HFF-Myc (cell line): ENCODE measurements around the gene ATXN7L3.

Source experiments
- DNase-seq: peaks from one replicate; pipeline ENCODE4 v3.0.0-alpha.2; 2011; ENCODE audit warnings: low read depth; ENCODE audit errors: extremely low read depth
- H3K4me3 ChIP-seq: replicated peaks from 2 replicates; pipeline ENCODE4 v1.5.1; 2011; ENCODE audit warnings: low read depth, mild to moderate bottlenecking, control low read depth, low read length
- CTCF ChIP-seq: IDR thresholded peaks from 2 replicates; pipeline ENCODE4 v1.5.1; 2012; ENCODE audit warnings: mild to moderate bottlenecking, low read depth, low read length, control low read depth; ENCODE audit errors: missing control alignments

The ATXN7L3 gene

GRCh38 chr17:44222112-44222869 lies 22.6 kb upstream of the ATXN7L3 start:
- peak; percentile 26 for TF ChIP-seq CTCF
- DNase-seq: no peak
- peak overlapping the region; percentile 79 for H3K4me3 ChIP-seq

- no peak for TF ChIP-seq CTCF
- peak overlapping the region; percentile 79 for H3K4me3 ChIP-seq
- DNase-seq: no peak
Observed at GRCh38 chr17:44221862-44222111, 22.1 kb upstream of the ATXN7L3 start.

GRCh38 chr17:44221084-44221861 lies 21.6 kb upstream of the ATXN7L3 start:
- DNase-seq: no peak
- no peak for TF ChIP-seq CTCF
- peak overlapping the region; percentile 79 for H3K4me3 ChIP-seq

GRCh38 chr17:44220213-44221083 lies 20.8 kb upstream of the ATXN7L3 start:
- TF ChIP-seq CTCF: no peak
- DNase-seq: no peak
- peak overlapping the region; percentile 79 for H3K4me3 ChIP-seq

GRCh38 chr17:44219616-44220212 lies 20.0 kb upstream of the ATXN7L3 start, which contains the start of gene UBTF:
Gene UBTF, minus strand, starts transcription at chr17:44219675. Its CDS starts 1,446 bp downstream, at chr17:44218229.
- DNase-seq: no peak

More at GRCh38 chr17:44219616-44220212, 20.0 kb upstream of the ATXN7L3 start, which contains the start of gene UBTF:
- H3K4me3 ChIP-seq: peak within 1 kb of the TSS; percentile 79
- no peak for TF ChIP-seq CTCF
